Smooth muscle cell (in vitro differentiated cells): Measurements from ENCODE around the gene CHGA. TPM values are rescaled to one million over a fixed set of nuclear protein-coding genes. Genes with fewer than 3 reads are reported as not detected.

Experiments
- DNase-seq: peaks from one replicate; lab custom pipeline; 2025; ENCODE audit not compliant: unreplicated experiment; lab: John Stamatoyannopoulos, UW
- H2AFZ ChIP-seq: fragments of 200-600 bp; sonication (generic); 2 replicates; pipeline ENCODE4 v1.6.0; 2016; ENCODE audit warnings: antibody characterized with exemption, low read depth, mild to moderate bottlenecking
- H3F3A ChIP-seq: fragments of 200-600 bp; sonication (generic); 2 replicates; pipeline ENCODE4 v1.6.0; 2017; ENCODE audit warnings: antibody characterized with exemption, low read depth
- H3K27ac ChIP-seq: fragments of 200-600 bp; sonication (generic); 2 replicates; pipeline ENCODE4 v1.5.1; 2016; ENCODE audit warnings: low read depth, mild to moderate bottlenecking
- H3K27me3 ChIP-seq: fragments of 200-600 bp; sonication (generic); 2 replicates; pipeline ENCODE4 v1.6.1; 2016; ENCODE audit warnings: low read depth, mild to moderate bottlenecking
- H3K36me3 ChIP-seq: fragments of 200-600 bp; sonication (generic); 2 replicates; pipeline ENCODE4 v1.5.1; 2016; ENCODE audit warnings: low read depth
- H3K4me1 ChIP-seq: fragments of 200-600 bp; sonication (generic); 2 replicates; pipeline ENCODE4 v1.5.1; 2016; ENCODE audit warnings: low read depth
- H3K4me2 ChIP-seq: fragments of 200-600 bp; sonication (generic); 2 replicates; pipeline ENCODE4 v1.6.0; 2016; ENCODE audit warnings: mild to moderate bottlenecking
- H3K4me3 ChIP-seq: fragments of 200-600 bp; sonication (generic); 2 replicates; pipeline ENCODE4 v1.5.1; 2016; ENCODE audit warnings: mild to moderate bottlenecking
- H3K79me2 ChIP-seq: fragments of 200-600 bp; sonication (generic); 2 replicates; pipeline ENCODE4 v1.6.0; 2016; ENCODE audit warnings: low read depth, mild to moderate bottlenecking
- H3K9ac ChIP-seq: fragments of 200-600 bp; sonication (generic); 2 replicates; pipeline ENCODE4 v1.6.0; 2016; ENCODE audit warnings: low read depth
- H3K9me3 ChIP-seq: fragments of 200-600 bp; sonication (generic); replicated peaks from 2 replicates; pipeline ENCODE4 v1.5.1; 2016; ENCODE audit warnings: low read depth
- H4K20me1 ChIP-seq: fragments of 200-600 bp; sonication (generic); 2 replicates; pipeline ENCODE4 v1.6.0; 2016; ENCODE audit warnings: low read depth
- CTCF ChIP-seq: fragments of 200-600 bp; sonication (generic); IDR thresholded peaks from 2 replicates; pipeline ENCODE4 v1.5.1; 2017; ENCODE audit warnings: borderline replicate concordance, mild to moderate bottlenecking, antibody characterized with exemption; ENCODE audit not compliant: insufficient read depth, poor library complexity, severe bottlenecking
- WGBS: methylation state at CpG from one replicate; pipeline ENCODE4 v1.1.7; 2016; ENCODE audit warnings: low lambda C conversion rate; 5-methylcytosine and 5-hydroxymethylcytosine counted together
- polyA plus RNA-seq: library from polyadenylated mRNA; unstranded; fragments of >200 nt; fragmentation: Nextera tagmentation; extraction: Ambion mirVana; gene quantifications from 2 replicates; pipeline ENCODE4 v1.2.1, GENCODE V29; 2016
- total RNA-seq: library from RNA; depleted of rRNA; stranded (reverse); fragments of >200 nt; gene quantifications from 2 replicates; pipeline ENCODE4 v1.2.3, GENCODE V29; 2014

CHGA gene
- total and polyA plus RNA-seq, 2 experiments from 2014 or later: not detected

GRCh38 chr14:92917041-92917940 lies 5.7 kb upstream of the CHGA start:
- H3K4me3 ChIP-seq: no peak overlapping the region
- H3K36me3 ChIP-seq: no peaks in the 10 kb centered on the region
- DNase-seq: no peak
- H3F3A ChIP-seq: no peaks in the 10 kb centered on the region
- no peak overlapping the region for H3K27ac ChIP-seq
- no peak overlapping the region for H3K9ac ChIP-seq
- no peaks in the 10 kb centered on the region for H3K79me2 ChIP-seq
- H4K20me1 ChIP-seq: no peaks in the 10 kb centered on the region
- H3K27me3 ChIP-seq: peaks cover 23% of the 10 kb centered on the region
- H3K9me3 ChIP-seq: no peaks in the 10 kb centered on the region
- TF ChIP-seq CTCF: no peak
- no peak overlapping the region for H3K4me2 ChIP-seq
- no peaks in the 10 kb centered on the region for H3K4me1 ChIP-seq
- 88% methylated on average over 14 of the region's 14 CpGs for WGBS
- H2AFZ ChIP-seq: no peak overlapping the region

DNA sequence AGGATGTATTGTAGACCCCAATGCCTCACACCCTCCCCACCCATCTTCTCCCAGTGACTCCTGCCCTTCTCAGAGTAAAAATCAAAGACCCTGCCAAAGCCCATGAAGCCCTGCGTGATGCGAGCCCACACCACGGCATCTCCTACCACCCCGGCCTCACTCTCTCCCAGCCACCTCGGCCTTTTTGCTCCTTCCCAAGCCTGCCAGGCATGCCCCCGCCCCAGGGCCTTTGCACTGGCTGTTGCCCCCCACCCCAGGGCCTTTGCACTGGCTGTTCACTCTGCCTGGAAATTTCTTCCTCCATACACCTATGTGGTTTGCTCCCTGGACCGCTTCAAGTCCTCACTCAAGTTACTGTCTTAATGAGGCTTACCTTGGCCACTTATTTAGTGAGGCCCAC lies 5.0 kb upstream of the CHGA start:
- Histone ChIP-seq H3K36me3 (no peaks in the 10 kb centered on the region), H3K79me2 (no peaks in the 10 kb centered on the region), H3K27ac (no peak overlapping the region), H3K4me1 (no peaks in the 10 kb centered on the region), H4K20me1 (no peaks in the 10 kb centered on the region), H3K4me3 (no peak overlapping the region), H3K9ac (no peak overlapping the region), H3F3A (no peaks in the 10 kb centered on the region), H3K27me3 (peaks cover 30% of the 10 kb centered on the region), H3K9me3 (no peaks in the 10 kb centered on the region), H3K4me2 (no peak overlapping the region), H2AFZ (no peak overlapping the region)
- DNase-seq: no peak
- no peak for TF ChIP-seq CTCF
- WGBS: 64% methylated on average over 7 of the region's 7 CpGs

- Histone ChIP-seq H3K9me3 (no peaks in the 10 kb centered on the region), H3F3A (no peaks in the 10 kb centered on the region), H3K4me1 (no peaks in the 10 kb centered on the region), H3K79me2 (no peaks in the 10 kb centered on the region), H3K9ac (no peak overlapping the region), H3K4me2 (no peak overlapping the region), H4K20me1 (no peaks in the 10 kb centered on the region), H3K27ac (no peak overlapping the region), H3K36me3 (no peaks in the 10 kb centered on the region), H3K4me3 (no peak overlapping the region), H3K27me3 (peaks cover 50% of the 10 kb centered on the region), H2AFZ (no peak overlapping the region)
- DNase-seq: no peak
- no peak for TF ChIP-seq CTCF
- 96% methylated on average over 15 of the region's 15 CpGs for WGBS
These were observed 2.9 kb upstream of the CHGA start for GRCh38 chr14:92920001-92920400.

GRCh38 chr14:92922155-92922735 lies 705 bp upstream of the CHGA start:
- no peaks in the 10 kb centered on the region for H3K9me3 ChIP-seq
- H3K9ac ChIP-seq: no peak overlapping the region
- no peaks in the 10 kb centered on the region for H3K79me2 ChIP-seq
- no peak overlapping the region for H3K27ac ChIP-seq
- H3K4me3 ChIP-seq: no peak overlapping the region
- no peak for TF ChIP-seq CTCF
- H3K36me3 ChIP-seq: no peaks in the 10 kb centered on the region
- no peaks in the 10 kb centered on the region for H4K20me1 ChIP-seq
- WGBS: 83% methylated on average over 4 of the region's 4 CpGs
- H3F3A ChIP-seq: no peaks in the 10 kb centered on the region
- peaks cover 54% of the 10 kb centered on the region for H3K27me3 ChIP-seq
- H2AFZ ChIP-seq: no peak overlapping the region
- H3K4me1 ChIP-seq: no peaks in the 10 kb centered on the region
- no peak for DNase-seq
- H3K4me2 ChIP-seq: no peak overlapping the region
